Measurements from ENCODE around the gene FBXO44.

DNA sequence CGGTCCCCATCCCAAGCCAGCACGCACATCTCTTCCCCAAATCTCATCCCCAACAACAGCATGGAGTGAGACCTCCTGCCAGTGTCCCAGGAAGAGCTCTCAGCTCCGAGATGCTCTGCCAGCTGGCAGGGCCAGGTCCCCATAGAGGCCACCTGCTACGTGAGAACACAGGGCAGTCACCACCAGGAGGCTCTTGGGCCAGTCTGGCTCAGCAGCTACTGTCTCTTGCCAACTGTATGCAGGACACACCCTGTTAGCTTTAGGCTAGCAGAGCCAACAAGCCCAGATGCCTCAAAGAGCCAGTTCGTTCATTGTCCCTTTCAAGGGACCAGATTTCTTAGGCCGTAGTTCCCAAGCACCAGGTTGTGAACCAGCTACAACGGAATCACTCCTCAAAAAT lies 37.4 kb upstream of the FBXO44 start:
- TF ChIP-seq ZNF274 (IDR thresholded peaks at IDR 0.05; ENCODE audit: low read depth, low read length) (no peak), YY1 (IDR thresholded peaks at IDR 0.05; ENCODE audit: insufficient read depth, insufficient read length) (no peak), SUZ12 (IDR thresholded peaks at IDR 0.05; ENCODE audit: extremely low read depth, insufficient read depth, insufficient read length) (no peak)

All from NT2/D1 (cell line).